NCI-H146 treated with DMSO at 0.1 percent for 48 hours (cell line): ENCODE results near the gene HYAL3.
"Not testable (repeated sequence)": the region's sequence is repeated elsewhere in the genome, so short reads cannot be mapped to it uniquely, and the experiment has no call there.

Source experiments
- DNase-seq: peaks from one replicate; lab custom pipeline; 2025; ENCODE audit not compliant: unreplicated experiment; lab: John Stamatoyannopoulos, UW

The HYAL3 gene

DNA sequence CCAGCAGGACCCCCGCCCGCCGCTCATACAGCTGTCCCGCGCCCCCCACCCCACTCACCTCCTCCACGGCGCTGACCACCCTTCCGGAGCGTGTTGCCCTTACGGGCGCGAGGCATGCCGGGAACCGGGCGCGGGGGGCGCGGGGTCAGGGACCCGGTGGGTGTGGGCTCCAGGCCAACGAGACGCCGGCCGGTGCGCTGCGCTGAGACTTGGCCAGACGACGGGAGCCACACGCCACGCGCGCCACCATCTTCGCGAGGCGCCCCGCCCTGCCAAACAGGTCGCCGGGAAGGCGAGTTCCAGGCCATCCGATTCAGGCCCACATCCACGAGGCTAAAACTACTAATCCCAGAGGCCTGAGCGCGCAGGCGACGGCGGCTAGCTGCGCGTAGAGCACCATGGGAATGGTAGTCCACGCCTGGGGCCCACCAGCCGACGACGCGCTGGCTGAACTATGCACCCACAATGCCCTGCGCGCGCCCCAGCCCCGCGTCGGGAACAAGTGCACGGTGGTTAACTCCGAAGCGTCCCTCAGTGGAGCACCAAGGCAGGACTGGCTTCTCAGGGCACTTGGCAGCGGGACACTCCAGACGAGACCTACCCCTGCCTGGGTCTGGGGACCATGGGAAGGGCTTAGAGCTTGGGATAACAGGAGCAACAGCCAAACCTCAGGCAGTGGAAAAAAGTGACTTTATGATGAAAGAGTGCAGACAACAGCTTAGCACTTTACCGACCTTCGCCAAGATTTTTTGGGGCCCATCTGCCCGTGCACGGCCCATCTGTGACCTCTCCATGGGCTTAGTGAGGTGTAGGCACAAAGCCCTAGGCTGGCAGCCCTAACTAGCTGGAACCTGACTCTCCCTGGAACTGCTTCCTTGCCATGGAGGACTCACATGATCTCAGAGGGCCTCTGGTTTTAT is 6.8 kb downstream of the HYAL3 start, which contains the start of gene IFRD2:
Gene IFRD2, minus strand, starts transcription at position 271 of the 920 bp plus-strand sequence. Its CDS starts 155 bp downstream, at position 116.
- peak; percentile 83 for DNase-seq

DNA sequence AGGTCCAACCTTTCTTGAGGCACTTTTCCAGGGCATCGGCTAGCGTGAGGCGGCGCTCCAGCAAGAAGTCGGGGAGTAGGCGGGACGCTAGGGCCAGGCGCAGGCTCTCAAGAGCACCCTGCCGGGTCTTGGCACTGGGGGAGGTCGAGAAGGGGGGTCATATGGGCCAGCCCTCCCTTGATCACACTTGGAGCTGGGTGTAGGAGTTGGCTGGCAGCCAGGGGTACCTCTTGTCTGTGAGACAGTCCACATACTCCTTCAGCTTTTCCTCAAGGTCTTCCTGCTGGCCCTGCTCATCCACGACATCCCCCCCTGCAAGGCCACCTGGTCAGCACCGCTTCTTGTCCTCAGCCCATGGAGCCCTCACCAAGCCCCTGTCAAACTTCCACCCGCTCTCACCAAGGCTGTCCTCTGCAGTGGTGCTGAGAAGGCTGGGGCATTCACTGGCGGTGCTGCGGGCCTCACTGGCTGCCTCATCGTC is 9.0 kb downstream of the HYAL3 start:
- no peak for DNase-seq

DNA sequence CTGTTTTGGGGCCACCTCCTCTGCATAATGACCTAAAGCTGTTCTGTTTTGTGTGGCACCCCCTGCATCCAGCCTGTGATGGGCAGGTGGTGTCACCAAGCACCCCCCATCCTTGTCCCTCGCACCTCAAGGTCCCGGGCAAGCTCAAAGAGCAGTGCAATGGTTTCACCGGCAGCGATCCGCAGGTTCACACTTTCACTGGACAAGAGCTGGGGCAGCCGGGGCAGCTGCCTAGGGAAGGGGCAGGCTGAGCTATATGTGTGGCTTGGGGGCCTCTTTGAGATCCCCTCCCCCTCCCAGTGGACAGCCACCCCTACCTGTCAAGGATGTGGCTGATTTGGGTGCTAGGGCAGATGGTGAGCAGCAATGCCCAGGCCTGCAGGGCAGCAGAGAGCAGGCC is 10.1 kb downstream of the HYAL3 start:
- no peak for DNase-seq

DNA sequence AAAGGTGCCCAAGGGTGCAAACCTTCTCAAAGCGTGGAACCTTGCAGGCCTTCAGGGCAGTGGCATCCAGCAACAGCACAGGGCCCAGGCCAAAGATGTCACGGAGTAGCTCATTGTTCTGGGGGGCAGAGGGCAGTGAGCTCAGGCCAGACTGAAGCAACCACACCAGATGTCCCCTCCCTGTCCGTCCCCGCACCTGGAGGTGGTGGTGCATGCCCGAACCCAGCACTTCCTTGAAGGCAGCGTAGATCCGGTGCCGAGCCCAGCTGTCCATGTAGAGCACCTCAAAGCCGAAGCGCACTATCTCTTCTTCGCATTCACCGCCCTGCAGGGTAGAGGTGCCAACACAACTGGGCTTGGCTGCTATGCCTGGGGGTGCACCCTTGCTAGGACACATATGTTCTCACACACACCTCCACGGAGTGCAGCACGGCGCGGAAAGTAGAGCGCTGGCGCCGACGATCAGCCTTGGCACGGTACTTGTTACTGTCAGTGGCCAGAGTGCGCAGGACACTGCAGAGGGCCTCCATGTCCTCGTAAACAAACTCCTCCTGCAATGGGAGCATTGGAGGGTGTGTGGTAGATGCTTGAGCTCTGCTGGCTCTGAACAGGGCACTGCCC is 10.7 kb downstream of the HYAL3 start:
- no peak for DNase-seq

DNA sequence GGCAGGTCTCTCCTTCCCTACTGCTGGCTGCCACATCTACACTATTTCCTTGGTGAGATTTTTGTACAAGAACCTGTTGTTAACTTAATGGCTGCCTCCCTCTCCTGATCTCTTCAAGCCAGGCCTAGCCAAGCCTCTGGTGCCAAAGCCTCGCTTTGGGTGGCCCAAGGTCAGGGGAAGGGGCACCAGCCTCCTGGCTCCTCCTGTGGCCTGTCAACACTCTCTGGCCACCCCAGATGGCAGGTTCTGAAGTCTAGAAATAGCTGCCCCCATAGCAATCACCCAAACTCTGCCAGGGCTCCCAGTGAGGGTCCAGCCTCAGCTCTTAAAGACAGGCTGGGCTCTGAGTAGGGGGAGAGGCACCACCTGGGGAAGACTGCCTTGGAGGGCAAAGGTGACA is 11.9 kb downstream of the HYAL3 start:
- no peak for DNase-seq

DNA sequence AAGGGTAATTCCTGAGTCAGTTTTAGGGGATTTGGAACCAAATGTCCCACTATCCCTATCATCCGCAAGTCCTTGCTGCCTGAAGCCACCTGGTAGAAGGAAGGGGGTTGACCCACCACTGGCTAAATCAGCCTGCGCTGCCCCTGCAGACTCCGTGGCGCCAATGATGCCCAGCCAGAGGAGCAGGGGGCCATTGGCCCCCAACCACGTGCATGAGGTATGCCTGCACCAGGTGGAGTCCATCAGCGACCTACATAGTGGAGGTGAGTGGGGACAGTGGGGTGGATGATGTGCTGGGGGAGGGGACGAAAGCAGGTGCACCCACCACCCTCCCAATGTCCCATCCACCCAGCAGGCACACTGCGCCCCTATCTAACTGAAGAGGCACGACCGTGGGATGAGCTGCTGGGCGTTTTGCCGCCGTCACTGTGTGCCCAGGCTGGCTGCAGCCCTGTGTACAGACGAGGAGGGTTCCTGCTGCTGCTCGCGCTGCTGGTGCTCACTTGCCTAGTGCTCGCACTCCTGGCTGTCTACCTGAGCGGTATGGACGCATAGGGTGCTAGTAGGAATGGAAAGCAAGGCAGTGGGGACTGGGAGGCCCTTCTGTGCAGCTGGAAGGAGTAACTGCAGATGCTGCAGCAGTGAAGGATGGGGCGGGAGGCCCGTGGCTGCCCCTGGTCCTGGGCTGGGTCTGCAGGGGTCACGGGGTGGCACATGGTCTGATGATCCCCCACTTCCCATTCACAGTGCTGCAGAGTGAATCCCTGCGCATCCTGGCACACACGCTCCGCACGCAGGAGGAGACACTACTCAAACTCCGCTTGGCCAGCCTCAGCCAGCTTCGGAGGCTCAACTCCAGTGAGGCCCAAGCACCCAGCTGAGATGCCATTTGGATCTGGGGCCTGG is 12.6 kb downstream of the HYAL3 start:
- DNase-seq = no peak

DNA sequence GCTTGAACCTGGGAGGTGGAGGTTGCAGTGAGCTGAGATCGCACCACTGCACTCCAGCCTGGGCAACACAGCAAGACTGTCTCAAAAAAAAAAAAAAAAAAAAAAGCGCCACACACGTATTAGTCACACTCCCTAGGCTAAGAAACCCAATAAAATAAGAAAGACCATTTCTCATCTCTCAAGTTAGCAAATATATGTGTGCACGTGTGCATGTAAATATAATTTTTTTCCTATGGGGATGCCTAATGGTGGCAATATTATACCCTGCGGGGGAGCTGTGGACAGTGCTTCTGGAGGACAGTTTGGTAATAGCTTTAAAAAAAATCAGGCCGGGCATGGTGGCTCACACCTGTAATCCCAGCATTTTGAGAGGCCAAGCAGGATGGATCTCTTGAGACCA is 15.1 kb downstream of the HYAL3 start:
- DNase-seq = not testable (repeated sequence)

DNA sequence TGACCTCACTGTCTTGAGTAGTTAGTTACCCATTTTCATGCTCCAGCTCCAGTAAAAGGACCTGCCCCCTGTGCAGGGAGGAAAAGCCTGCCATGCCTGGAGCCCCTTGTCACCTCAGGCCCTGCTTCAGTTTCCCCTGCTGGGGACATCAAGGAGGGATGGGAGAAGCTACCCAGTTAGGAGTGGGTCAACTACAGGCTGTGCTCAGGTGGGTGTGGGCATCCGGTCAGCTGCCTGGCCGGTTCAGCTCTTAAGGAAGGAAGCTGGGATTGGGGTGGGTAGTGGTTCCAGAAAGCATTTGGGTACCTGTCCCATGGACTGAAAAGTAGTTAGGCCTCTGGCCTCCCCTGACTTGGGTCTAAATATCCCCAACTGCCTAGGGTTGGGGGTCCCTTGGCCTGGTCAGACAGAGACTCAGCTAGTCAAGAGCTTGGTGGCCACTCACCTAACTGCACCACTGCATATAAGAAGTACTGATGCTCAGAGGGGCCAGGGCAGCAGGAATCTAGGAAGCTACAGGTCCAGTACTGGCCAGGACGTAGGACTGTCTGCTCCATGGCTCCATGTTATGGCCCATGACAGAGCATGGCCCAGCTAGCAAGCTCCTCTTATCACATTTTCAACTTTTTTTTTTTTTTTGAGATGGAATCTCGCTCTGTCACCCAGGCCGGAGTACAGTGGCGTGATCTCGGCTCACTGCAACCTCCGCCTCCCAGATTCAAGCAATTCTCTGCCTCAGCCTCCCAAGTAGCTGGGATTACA is 19.8 kb downstream of the HYAL3 start:
- DNase-seq = no peak

DNA sequence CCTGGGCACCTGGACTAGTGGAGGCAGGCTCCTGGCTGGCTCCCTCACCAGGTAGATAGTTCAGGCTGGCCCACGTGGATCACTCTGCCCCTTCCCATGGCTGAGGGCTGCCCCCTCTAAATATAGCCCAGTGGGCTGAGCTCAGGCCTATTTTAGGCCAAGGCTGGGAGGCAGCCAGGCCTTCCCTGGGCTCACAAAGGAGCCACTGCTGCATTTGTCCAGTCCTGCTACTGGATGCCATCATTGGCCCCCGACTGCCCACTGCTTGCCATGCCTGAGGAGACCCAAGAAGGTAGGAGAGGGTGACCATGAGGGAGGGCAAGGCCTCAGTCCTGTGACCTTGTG is 20.4 kb downstream of the HYAL3 start, which contains the start of gene LSMEM2:
Gene LSMEM2, plus strand, starts transcription at position 208 of the 345 bp plus-strand sequence. Its CDS starts 27 bp downstream, at position 235.
- no peak for DNase-seq

DNA sequence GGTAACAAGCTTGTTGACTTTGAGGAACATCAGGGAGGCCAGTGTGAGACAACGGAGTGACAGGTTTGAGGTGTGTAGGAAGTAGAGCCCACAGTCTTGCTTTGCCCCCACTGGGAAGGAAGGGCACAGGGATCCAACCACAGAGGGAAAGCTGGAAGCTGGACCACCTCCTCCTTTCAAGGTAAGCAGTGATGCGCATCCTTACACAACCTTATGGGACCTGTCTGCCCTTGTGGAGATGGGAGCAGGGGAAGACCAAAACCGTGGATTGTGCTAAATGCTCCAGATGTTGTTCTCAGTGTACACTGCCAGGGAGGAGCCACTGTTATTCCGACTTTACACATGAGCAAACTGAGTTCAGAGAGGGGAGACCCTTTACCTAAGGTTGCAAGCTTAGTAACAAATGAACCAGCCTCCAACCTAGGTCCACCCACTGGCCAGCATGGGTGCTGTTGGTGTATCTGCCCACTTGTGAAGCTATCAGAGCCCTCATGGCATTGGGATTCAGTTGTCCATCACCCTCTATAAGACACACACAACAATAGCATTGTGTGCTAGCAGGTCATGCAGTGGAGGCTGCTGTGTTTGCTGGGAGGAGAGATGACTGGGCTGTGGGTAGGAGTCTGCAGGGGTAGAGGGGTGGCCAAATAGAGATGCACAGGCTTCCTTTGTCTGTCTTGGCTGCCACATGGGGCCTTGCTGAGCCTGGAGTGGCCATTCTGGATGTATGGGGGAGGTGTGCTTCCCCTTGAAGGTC is 20.9 kb downstream of the HYAL3 start:
- DNase-seq = no peak

DNA sequence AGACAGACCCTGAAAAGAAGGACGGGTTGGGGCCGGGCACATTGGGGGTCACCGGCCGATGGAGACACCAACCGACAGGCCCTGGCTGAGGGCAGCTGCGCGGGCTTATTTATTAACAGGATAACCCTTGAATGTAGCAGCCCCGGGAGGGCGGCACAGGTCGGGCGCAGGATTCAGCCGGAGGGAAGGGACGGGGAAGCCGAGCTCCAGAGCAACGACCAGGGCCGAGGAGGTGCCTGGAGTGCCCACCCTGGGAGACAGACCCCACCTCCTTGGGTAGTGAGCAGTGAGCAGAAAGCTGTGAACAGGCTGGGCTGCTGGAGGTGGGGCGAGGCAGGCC is 22.5 kb downstream of the HYAL3 start:
- DNase-seq = no peak

DNA sequence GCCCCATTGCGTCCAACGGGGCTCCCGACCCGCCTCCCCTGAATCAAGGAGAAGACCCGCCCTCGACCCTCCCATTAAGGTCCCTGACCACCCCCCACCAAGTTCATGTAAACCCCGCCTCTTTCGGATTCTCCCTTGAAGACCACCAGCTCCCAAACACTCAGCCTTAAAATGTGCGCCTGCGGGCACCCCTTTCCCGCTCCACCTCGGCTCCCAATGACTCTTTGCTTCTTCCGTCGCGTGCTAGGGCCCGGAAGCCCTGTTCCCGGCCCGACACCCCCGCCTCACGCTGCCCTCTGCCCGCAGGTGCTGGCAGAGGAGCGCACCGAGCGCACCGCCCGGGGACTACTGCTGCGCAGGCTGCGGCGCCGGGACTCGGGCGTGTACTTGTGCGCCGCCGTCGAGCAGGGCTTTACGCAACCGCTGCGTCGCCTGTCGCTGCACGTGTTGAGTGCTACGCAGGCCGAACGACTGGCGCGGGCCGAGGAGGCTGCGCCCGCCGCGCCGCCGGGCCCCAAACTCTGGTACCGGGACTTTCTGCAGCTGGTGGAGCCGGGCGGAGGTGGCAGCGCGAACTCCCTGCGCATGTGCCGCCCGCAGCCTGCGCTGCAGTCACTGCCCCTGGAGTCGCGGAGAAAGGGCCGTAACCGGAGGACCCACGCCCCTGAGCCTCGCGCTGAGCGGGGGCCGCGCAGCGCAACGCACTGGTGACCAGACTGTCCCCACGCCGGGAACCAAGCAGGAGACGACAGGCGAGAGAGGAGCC is 23.0 kb downstream of the HYAL3 start:
- no peak for DNase-seq

DNA sequence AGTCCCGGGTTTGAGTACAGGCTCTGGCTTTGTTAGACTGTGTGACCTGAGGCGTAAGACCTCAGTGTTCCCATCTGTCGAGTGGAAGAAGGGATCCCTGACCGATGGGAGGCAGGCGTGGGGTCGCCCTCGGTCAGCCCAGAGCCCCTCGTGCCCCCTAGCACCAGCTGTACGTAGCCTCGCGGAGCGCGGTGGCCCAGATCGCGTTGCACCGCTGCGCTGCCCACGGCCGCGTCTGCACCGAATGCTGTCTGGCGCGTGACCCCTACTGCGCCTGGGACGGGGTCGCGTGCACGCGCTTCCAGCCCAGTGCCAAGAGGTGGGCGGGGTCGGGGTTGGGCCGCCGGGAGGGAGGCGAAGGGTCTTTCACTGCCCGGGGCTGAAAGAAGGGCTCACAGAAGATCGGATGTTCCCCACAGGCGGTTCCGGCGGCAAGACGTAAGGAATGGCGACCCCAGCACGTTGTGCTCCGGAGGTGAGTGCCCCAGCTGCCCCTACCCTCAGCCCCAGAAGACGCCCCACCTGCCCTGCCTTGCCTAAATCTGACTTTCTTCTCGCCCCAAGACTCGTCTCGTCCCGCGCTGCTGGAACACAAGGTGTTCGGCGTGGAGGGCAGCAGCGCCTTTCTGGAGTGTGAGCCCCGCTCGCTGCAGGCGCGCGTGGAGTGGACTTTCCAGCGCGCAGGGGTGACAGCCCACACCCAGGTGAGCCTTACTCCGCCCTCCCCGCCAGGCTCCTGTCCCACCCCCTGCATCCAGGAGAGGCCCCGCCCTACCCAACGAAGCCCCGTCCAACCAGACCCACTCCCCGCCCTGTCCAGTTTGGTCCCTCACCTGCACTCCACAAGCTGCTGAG is 23.8 kb downstream of the HYAL3 start:
- DNase-seq = no peak

DNA sequence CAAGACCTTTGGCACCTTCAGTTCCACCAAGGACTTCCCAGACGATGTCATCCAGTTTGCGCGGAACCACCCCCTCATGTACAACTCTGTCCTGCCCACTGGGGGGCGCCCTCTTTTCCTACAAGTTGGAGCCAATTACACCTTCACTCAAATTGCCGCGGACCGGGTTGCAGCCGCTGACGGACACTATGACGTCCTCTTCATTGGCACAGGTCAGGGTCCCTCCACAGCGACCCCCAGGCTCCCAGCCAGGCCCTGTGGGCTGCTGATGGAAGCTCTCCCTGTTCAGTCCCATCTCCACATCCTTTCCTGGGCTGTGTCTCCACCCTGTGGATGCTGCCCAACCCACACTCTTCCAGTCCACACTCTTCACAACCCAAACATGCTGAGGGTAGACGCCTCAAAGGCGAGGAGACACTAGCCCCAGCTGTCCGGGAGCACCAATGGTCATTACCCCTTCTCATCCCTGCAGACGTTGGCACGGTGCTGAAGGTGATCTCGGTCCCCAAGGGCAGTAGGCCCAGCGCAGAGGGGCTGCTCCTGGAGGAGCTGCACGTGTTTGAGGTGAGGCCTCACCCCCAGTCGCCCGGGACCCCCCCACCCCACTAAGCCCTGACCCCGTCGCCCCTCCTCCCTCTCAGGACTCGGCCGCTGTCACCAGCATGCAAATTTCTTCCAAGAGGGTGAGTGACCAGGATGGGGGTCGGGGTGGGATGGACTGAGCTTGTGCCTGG is 24.7 kb downstream of the HYAL3 start:
- no peak for DNase-seq

DNA sequence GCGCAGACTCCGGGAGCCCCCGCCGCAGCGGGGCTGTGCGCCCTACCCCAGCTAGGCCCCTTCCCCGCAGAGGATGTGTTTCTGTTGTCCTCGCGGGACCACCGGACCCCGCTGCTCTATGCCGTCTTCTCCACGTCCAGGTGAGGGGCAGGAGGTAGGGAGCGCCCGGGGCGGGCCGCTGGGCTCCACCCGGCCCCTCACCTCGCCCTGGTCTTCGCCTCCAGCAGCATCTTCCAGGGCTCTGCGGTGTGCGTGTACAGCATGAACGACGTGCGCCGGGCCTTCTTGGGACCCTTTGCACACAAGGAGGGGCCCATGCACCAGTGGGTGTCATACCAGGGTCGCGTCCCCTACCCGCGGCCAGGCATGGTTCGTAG is 25.5 kb downstream of the HYAL3 start:
- no peak for DNase-seq

DNA sequence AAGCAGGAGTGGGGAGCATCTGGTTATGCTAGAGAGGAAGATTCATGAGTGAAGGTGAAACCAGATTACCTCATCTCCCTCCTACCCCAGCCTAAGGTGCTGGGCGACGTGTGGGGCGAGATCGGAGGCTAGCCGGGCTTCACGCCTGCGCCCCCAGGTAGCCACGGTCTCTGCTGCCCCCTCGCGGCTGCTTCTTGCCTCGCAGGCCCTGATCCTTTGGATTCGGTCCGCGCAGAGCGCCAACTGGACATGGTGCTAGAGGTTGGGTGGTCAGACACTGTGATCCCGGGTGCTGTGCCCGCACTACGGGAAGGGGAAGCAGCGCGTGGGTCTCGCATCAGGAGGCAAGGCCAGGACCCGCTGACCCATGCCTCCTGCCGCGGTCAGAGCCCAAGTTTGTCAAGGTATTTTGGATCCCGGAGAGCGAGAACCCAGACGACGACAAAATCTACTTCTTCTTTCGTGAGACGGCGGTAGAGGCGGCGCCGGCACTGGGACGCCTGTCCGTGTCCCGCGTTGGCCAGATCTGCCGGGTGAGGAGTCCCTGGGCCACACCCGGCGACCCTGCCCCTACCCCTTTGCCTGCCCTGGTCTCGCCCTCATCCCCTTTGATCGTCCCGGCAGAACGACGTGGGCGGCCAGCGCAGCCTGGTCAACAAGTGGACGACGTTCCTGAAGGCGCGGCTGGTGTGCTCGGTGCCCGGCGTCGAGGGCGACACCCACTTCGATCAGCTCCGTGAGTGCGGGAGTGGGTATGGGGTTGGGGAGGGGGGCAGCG is 26.1 kb downstream of the HYAL3 start:
- DNase-seq = peak; percentile 40

DNA sequence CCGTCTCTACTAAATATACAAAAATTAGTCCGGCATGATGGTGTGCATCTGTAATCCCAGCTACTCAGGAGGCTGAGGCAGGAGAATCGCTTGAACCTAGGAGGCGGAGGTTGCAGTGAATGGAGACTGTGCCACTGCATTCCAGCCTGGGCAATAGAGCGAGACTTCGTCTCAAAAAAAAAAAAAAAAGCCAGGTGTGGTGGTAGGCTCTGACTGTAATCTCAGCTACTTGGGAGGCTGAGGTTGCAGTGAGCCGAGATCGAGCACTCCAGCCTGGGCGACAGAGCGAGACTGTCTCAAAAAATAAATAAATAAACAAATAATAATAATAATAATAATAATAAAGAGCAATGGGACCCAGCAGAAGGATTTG is 26.7 kb downstream of the HYAL3 start:
- DNase-seq = not testable (repeated sequence)
